GM12892 (cell line): Measurements from ENCODE around the gene REEP1.

Experiments
- POLR2A ChIP-seq: IDR thresholded peaks from 2 replicates; pipeline ENCODE4 v1.6.1; 2011; ENCODE audit warnings: low read depth, low read length, control low read depth
- POLR2AphosphoS5 ChIP-seq: IDR thresholded peaks from 2 replicates; pipeline ENCODE4 v1.6.1; 2011; ENCODE audit warnings: low read depth, low read length, control low read depth
- TAF1 ChIP-seq: IDR thresholded peaks from 2 replicates; pipeline ENCODE4 v1.6.1; 2011; ENCODE audit warnings: low read depth, mild to moderate bottlenecking, control low read depth, low read length, borderline replicate concordance

- TF ChIP-seq POLR2A (no peak), TAF1 (no peak), POLR2AphosphoS5 (no peak)
These were observed 35.7 kb downstream of the REEP1 start for GRCh38 chr2:86301711-86302202.
